Measurements from ENCODE around the gene SPRR2G.
"Not testable (repeated sequence)": the region's sequence is repeated elsewhere in the genome, so short reads cannot be mapped to it uniquely, and the experiment has no call there.

SPRR2G gene

DNA sequence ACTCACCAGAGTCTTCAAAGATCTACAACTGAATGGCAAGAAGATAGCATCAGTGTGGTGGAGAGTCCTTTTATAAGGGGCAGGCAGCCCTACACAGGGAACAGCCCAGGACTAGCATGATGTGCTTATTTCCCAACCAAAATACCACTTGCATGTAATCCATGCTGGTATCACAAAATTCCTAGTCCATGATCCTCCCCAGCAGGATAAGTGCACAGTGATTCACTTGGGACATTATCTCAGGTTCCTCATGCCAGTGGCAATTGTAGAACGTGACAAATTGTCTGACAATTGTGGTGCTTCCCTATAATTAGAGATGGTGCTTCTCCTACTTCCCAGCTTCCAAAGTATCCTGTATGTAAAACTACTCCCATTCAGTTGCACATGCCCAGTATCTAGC lies at the start of gene SPRR2G:
SPRR2G (minus strand) TSS at position 45 of the 400 bp plus-strand sequence. CDS start 780 bp downstream, outside the sequence.
- DNase-seq: no peak

DNA sequence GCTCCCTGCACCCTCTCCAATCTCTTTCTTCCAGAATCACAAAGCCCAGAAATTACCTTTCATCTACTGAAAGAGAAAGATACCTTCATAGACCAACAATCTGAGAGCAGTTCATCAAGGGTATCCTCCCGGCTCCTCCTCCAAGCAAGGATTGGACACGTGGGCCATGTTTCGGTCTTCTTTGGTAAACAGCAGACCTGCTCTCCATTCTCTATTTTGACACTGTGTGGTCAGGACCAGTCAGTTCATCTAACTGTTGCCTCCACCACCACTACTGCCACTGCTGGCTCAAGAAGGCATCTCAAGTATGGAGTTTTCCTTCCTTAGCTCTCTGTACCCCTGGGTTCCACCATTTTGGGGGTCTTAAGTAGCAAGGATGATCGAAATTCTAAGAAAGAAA lies 44.5 kb upstream of the SPRR2G start:
- DNase-seq: no peak

DNA sequence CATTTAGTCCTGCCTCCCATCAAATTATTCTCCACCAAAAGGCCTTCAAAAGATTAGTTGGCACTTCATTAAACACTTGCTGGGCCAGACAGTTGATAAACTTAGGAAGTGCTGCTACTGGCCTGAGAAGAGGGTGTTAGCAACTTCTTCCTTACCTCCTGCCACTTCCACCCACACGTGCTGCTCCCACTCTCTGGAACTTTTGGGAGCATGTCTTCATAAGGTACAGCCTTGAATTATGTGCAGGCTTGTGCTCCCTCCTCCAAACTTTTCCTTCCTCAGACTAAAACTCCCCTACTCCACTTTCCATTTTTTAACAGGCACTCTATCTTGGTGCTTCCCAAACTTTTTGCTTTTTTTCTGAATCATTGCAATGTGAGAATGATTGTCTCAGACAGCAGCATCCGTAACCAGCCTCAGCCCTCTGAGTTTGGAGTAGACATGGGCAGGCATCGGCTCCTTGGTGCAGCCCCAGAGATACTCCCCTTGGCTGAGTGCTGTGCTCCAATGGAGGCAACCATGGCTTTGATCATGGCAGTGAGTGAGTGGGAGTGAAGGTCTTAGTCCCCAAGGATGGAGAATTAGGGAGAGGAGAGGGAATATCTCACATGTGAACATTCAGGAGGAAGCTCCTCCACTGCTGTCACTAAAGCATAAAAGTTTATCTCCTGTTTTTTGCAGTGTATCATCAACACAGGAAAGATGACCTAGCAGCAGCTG lies 43.8 kb upstream of the SPRR2G start:
- no peak for DNase-seq

DNA sequence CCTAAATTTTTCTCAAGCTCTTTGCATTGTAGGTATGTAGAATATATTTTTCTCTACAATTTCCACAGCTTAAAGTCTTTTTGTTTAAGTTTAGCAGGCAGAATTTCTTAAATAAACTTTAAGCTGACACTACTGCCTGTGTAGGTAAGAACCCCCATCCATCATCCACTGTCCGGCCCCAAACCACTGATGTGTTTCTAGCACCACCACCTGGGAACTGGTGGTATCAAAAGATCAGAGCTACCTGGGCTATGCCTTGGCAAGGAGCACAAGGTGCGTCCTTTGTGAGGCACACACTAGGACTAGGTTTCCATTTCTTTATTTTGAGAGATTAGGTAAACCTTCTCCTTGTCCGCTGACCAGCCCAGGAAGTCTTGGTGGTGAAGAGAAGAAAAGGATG lies 42.0 kb upstream of the SPRR2G start:
- DNase-seq: no peak

DNA sequence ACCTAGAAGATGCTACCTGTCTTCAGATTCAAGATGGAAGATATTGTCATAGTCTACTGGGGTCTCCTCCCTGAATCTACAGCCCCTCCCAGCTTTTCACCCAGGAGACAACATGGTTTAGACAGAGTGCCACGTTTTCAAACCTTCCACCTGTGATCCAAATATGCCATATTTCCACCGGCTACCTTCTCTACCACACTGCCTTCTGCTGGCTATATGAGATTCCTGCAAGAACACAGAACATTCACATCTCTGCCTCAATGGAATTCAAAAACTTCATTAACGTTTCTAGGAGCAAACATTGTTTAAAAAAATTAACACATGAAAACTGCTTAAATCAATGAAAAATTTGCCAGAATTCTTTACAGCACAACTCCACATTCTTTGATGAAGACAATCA lies 39.7 kb upstream of the SPRR2G start:
- no peak for DNase-seq

DNA sequence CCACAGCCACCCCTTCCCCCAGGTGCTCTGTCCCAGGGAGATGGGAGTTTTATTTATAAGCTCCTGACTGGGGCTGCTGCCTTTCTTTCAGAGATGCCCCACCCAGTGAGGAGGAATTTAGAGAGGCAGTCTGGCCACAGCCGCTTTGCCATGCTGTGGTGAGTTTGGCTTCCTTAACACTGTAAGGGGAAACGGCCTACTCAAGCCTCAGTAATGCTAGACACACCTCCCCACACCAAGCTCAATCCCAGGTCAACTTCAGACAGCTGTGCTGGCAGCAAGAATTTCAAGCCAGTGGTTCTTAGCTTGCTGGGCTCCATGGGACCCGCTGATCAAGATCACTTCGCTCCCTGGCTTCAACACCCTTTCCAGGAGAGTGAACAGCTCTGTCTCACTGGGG lies 37.6 kb upstream of the SPRR2G start:
- DNase-seq: not testable (repeated sequence)

DNA sequence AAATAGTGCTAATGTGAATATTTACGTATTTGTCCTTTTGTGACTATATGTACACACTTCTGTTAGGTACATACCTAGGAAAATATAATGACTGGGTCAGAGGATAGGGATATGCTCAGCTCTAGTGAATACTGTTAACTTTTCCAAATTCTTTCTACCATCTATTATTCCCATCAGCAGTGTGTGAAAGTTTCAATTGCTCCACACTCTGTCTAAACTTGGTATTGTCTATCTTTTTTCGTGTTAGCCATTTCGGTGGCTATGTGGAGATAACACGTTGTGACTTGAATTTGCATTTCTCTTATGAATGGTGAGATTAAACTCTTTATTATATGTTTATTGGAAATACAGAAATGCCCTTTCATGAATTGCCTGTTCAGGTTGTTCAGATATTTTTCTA lies 29.9 kb upstream of the SPRR2G start:
- DNase-seq: no peak

DNA sequence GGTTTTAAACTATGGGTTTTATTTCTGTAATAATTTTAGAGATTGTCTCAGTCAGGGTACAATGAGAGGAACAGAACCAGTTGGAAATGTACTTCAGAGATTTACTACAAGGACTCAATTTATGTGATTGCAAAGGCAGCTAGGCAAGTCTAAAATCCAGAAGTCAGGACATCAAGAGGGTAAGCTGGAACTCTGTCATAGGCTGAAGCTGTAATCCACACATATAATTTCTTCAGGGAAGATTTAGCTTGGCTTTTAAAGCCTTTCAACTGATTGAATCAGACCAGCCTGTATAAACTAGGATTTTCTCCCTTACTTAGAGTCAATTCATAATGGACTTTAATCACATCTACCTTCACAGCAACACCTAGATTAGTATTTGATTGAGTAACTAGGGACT lies 28.2 kb upstream of the SPRR2G start:
- no peak for DNase-seq

DNA sequence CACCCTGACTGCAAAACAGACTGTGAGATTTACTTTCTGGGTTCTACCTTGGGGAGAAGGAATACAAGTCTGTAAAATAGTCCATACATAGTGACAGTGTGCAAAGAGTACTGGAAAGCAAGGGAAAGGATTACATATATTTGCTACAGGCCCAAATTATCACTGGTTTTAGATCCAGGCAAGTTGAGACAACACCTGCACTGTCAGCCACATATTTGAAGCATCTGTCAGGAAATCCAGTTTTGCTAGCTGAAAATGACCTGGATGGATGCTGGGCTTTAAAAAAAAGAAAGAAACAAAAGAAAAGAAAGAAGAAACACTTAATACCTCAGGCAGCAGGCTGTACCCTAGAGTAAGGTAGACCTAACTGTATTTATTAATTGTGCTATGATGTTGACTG lies 23.9 kb upstream of the SPRR2G start:
- no peak for DNase-seq

DNA sequence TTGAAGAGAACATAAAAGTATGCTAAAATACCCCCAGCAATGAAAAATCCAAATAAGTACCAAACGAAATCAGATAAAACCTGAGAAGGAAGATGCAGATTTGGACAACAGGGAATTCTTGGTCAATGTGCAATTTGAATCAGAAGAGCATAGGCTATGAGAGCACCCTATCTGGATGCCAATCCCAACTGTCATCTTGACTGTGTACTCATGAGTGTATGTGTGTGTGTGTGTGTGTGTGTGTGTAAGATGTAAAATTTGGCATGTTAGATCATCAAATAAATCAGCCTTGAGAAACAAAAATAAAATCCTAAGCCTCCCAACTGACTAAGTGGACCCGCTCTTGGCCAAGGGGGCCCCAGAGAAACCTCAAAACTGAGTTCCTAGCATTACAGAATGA lies 18.0 kb upstream of the SPRR2G start:
- no peak for DNase-seq

DNA sequence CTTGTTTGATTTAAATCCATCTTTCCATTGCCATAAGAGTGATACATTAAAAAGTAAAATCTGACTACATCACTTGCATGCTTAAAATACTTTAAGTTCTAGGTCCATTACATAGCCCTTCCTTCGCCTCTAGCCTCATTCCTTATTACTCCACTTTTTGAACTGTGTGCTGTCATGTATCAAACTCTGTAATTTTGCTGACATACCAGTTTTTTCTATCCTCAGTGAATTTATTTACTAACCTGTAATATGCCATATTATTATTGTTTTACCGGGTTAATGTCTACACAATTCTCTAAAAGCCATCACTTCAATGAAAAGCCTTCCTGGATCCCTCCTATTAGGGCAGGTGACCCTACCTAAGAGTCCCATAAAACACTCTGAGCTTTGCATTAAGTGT lies 4.9 kb upstream of the SPRR2G start:
- no peak for DNase-seq

DNA sequence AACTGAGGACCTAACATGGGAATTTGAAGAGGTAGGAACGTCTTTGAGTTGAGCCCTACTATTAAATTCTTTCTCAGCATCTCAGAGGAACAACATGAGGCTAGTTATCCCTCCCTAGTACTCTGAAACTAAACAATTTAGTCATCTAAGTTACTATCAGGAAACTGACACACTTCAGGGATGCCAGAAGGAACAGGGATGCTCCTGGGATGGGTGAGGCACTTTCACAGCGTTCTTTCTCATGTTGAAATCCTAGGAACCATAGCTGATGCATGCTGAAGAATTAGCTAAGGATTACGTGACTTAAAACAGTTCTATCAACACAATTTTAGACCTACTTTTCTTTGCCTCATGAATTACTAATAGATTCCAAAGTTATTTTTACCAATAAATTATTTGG lies 1.8 kb upstream of the SPRR2G start:
- DNase-seq: no peak

DNA sequence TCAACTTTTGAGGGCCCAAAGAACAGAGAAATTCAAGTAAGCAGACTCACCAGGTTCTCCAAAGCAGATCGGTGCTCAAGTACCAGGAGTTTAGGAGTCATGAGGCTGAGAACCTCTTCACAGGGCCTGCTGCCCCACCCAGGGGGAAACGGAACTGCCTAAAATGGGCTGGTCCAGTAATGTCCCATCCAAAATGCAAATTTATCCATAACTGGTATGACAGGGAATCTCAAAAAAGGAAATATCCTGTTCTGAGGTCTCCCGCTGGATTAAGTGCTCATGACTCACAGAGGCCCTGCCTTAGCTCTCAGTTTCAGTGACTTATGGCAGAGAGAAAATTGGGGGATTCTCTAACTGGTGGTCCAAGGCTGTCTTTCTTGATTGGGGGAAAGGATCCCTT lies 9.3 kb downstream of the SPRR2G start:
- DNase-seq: no peak

DNA sequence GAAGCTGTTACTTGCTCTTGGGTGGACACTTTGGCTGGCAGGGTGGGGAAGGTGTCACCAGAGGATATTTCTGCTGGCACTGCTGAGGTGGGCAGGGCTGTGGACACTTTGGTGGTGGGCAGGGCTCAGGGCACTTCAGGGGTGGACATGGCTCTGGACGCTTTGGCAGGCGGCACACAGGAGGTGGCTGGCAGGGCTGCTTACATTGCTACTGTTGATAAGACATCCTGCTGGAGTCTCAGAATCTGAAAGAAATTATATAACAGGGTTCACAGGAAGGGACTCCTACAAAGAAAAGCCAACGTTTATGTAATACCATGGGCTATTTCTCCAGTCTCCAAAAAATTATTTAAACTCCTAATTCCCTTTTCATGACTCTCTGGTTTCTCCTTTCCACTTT lies 10.2 kb downstream of the SPRR2G start:
- no peak for DNase-seq

DNA sequence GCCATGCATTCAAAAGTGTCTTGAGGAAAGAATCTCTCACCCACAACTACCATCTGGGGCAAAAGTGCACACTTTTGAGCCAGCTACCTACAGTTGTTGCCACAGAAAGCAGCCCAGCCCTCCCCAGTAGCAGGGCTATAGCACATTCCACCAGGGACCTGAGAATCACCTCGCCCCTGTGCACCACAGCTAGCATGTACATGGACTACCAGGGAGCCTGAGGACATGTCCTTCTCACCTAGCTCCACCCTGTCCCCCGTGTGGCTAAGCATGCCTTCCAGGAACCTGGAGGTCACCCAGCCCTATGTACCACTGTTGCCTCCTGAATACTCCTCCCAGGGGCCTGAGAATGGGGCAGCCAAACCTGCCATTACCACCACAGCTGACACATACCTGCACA lies 16.9 kb downstream of the SPRR2G start:
- no peak for DNase-seq

DNA sequence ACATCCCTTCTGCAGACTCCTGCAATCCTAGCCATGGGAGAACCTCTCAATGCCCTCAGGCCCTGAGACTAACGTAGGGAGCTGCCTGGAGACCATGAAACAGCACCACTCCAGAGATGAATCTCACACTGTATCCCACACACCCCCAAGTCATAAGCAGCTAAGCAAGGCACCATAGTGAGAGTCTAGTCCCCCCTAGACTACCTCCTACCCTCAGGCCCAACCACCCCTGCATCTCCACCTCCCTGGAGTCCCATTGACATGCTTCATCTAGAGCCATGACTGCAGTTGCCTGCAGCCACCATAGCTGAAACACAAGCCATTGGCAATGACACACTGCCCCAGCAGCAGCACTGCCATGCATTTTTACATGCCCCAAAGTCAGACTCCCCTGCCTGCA lies 17.4 kb downstream of the SPRR2G start:
- DNase-seq: no peak

DNA sequence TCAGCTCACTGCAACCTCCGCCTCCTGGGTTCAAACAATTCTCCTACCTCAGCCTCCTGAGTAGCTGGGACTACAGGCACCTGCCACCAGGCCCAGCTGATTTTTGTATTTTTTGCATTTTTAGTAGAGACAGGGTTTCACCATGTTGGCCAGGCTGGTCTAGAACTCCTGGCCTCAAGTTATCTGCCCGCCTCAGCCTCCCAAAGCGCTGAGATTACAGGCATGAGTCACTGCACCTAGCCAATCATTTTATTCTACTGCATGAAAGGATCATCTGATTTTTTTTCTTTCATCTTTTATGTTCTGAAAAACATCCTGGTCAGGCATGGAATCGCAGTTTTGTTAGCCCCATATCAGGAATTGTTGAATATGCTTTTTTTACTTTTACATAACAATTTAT lies 22.0 kb downstream of the SPRR2G start:
- not testable (repeated sequence) for DNase-seq

DNA sequence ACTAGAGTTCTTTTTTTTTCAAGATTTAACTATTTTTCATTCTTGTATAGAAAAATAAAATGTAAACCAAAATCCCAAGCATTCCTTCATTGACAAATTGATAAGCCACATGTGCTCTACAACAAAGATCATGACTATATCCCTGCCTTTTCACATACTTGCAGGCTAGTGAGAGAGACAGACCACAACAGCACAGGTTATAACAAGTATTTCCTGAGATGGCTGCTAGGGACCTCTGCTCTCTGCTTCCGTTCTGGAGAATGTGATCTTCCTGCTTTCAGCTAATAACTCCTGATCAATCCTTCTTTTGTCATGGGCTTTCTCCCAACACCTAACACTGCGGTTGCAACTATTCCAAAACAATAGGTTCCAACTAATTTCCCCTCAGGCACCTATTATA lies 23.4 kb downstream of the SPRR2G start:
- DNase-seq: no peak

DNA sequence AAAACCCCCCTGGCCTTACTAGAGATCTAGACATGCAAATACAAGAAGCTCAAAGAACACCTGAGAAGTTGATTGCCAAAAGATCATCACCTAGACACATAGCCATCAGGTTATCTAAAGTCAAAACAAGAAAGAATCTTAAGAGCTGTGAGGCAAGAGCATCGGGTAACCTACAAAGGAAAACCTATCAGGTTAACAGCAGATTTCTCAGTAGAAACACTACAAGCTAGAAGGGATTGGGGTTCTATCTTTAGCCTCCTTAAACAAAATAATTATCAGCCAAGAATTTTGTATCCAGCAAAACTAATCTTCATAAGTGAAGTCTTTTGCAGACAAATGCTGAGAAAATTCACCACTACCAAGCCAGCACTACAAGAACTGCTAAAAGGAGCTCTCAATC lies 25.2 kb downstream of the SPRR2G start:
- no peak for DNase-seq

DNA sequence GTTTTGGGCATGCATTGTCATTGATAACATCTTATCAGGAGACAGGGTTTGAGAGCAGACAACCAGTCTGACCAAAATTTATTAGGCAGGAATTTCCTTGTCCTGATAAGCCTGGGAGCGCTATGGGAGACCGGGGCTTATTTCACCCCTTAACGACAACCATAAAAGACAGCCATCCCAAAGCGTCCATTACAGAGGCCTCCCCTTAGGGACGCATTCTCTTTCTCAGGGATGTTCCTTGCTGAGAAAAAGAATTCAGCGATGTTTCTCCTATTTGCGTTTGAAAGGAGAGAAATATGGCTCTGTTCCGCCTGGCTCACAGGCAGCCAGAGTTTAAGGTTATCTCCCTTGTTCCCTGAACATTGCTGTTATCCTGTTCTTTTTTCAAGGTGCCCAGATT lies 26.9 kb downstream of the SPRR2G start:
- not testable (repeated sequence) for DNase-seq

DNA sequence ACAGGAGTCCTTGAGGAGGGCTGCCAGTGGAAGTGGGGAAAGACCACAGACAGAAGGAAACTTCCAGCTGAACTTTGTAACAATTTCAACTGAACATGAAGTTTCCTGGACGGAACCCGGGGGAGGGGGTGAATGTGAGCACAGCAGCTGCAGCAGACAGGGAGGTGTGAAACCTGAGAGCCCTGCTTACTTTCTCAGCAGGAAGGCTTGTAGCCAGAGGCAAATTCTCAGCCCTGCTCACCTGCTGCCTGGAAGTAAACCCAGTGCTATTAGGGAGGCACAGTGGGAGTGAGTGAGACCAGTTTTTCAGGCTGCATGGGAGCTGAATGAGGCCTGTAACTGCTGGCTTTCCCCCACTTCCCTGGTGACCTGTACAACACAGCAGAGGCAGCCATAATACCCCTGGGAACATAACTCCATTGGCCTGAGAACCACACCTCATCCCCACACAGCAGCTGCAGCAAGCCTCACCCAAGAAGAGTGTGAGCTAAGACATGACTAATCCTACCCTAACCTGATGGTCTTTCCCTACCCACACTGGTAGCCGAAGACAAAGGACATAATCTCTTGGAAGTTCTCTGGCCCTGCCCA lies 27.8 kb downstream of the SPRR2G start:
- no peak for DNase-seq

DNA sequence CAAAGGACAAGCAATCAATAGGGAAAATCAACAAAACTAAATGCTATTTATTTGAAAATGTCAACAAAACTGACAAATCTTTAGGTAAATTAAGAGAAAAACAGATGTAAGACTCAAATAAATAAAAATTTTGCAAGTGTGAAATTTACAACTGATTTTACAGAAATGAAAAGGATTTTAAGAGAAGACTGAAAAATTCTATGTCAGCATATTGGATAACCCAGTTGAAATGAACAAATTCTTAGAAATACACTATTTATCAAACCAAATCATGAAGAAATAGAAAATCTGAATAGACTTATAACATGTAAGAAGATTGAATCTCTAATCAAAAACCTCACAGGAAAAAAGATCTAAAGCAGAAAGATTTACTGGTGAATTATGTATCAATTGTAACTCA lies 29.7 kb downstream of the SPRR2G start:
- DNase-seq: no peak

DNA sequence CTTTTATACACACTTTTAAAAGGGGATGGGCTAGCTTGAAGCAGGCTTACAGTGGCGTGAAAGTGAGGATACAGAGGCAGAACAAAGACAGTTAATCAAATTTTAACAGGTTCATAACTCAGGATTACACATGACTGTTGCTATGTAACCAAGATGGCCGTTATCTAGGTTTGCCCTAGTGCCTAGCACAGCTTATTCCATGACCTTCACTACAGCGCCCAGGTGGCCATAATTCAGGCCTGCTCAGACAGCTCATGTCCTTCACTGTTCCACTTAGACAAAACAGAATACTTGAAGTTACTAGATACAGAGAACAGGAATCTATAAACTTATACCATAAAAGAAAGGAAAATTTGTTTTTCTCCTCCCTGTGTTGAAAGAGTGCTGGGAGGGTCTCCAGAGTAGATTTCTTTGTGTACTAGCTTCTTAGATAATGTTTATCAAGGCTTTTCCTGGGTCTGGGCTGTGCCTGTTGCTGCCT lies 31.2 kb downstream of the SPRR2G start:
- no peak for DNase-seq

DNA sequence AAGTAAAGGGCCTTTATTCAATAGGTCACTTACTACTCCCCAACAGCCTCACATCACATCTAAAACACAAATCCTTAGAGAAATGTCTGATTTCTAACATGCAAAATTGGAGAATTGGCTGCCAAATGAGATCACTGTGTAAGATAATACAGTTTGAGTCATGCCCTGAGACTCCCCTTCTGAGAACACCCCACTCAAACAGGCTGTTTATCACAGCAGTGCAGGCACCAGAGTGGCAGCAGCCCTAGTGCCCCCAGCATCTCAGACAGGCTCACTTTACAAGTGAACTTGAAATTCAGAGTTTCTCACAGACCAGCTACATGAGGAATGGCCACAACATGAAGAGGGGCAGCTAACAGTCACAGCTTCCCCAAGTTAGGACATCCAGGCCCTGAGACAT lies 35.4 kb downstream of the SPRR2G start:
- DNase-seq: not testable (repeated sequence)

DNA sequence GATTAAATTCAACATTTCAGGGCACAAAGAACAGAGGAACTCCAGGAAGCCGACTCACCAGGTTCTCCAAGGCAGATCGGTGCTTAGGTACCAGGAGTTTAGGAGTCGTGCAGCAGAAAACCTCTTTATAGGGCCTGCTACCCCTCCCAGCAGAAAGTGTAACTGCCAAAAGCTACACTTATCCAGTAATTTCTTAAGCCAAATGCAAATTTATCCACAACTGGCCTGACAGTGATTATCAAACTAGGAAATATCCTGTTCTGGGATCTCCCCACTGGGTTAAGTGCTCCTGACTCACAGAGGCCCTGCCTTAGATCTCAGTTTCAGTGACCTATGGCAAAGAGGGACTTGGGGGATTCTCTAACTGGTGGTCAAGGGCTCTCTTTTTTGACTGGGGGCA lies 37.3 kb downstream of the SPRR2G start, which contains the start of gene SPRR2F:
SPRR2F (minus strand) TSS at position 101 of the 400 bp plus-strand sequence. CDS start 783 bp downstream, outside the sequence.
- no peak for DNase-seq

Measured in left hindlimb (tissue), 1 donor.